ENCODE results near the gene PGM2. TPM values are rescaled to one million over a fixed set of nuclear protein-coding genes. Genes with fewer than 3 reads are reported as not detected.

PGM2 gene
- total and polyA plus RNA-seq, 2 experiments from 2014 or later = 11.2 to 17.9 TPM

DNA sequence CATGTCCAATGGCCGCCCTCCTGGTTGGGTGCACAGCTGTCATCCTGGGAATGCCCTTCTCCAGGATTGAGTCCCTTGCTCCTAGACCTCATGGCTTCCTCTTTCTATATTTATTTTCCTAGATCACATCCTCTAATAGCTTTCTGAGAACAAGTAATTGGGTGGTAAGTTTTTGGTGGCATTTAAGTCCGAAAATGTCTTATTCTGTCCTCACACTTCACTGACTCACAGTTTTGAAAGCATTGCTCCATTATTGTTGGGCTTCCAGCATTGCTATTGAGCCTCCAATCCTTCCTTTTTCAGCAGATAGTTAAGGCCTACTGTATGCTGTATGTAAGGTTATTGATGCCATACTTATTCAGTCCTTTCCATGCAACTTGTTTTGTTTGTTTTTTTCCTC lies 25.9 kb downstream of the PGM2 start:
- no peaks in the 10 kb centered on the region; the same call in 1 of the 2 replicates for H3K36me3 ChIP-seq (ENCODE audit: low read depth)
- no peak for DNase-seq
- H3K27ac ChIP-seq = no peak overlapping the region
- H3K4me3 ChIP-seq = no peak overlapping the region
- H3K27me3 ChIP-seq (replicated peaks; ENCODE audit: insufficient read depth) = no peaks in the 10 kb centered on the region
- H3K9ac ChIP-seq = no peak overlapping the region
- no peaks in the 10 kb centered on the region for H3K4me1 ChIP-seq (ENCODE audit: insufficient read depth)
- WGBS, 2 experiments (ENCODE audit: low coverage in 1 of 2, low lambda C conversion rate in 2 of 2, missing lambda C conversion rate in 2 of 2) = 70 to 84% methylated on average over 2 of the region's 2 CpGs
- H4K20me1 ChIP-seq (ENCODE audit: insufficient read depth) = no peaks in the 10 kb centered on the region
- no peaks in the 10 kb centered on the region for H3K9me2 ChIP-seq (ENCODE audit: insufficient read depth)
- no peak overlapping the region for H2AFZ ChIP-seq
- TF ChIP-seq EZH2phosphoT487 (IDR thresholded peaks at IDR 0.05; ENCODE audit: insufficient read depth, low read depth) (no peak), EZH2 (IDR thresholded peaks at IDR 0.05; ENCODE audit: insufficient read depth, poor library complexity, severe bottlenecking) (no peak)
- H3K79me2 ChIP-seq (ENCODE audit: insufficient read depth) = no peaks in the 10 kb centered on the region
- H3K4me2 ChIP-seq (ENCODE audit: unreplicated experiment) = no peak overlapping the region
- no peaks in the 10 kb centered on the region for H3F3A ChIP-seq (ENCODE audit: insufficient read depth)
- in situ Hi-C loops (cut with MboI) = no loop called here
- no peaks in the 10 kb centered on the region for H3K9me3 ChIP-seq (ENCODE audit: low read depth)

DNA sequence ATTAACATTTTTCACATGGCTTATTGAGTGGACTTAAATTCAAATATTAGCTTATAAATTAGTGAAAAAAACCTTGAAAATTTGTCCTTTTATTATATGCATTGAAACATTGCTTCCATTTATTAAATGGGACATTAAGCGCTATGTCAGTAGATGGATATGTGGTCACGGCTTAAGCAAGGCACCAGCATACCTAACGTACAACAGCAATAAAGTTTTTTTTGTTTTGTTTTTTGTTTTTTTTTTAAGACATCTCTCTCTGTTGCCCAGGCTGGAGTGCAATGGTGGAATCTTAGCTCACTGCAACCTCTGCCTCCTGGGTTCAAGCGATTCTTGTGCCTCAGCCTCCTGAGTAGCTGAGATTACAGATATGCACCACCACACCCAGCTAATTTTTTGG lies 31.6 kb downstream of the PGM2 start:
- Histone ChIP-seq H3K36me3 (ENCODE audit: low read depth) (no peaks in the 10 kb centered on the region), H3K9me2 (ENCODE audit: insufficient read depth) (no peaks in the 10 kb centered on the region), H3K9ac (no peak overlapping the region), H3K4me3 (no peak overlapping the region), H3K4me1 (ENCODE audit: insufficient read depth) (no peaks in the 10 kb centered on the region), H3K79me2 (ENCODE audit: insufficient read depth) (no peaks in the 10 kb centered on the region), H2AFZ (no peak overlapping the region), H4K20me1 (ENCODE audit: insufficient read depth) (no peaks in the 10 kb centered on the region), H3K27me3 (replicated peaks; ENCODE audit: insufficient read depth) (no peaks in the 10 kb centered on the region), H3K9me3 (ENCODE audit: low read depth) (no peaks in the 10 kb centered on the region), H3K4me2 (ENCODE audit: unreplicated experiment) (no peak overlapping the region), H3K27ac (no peak overlapping the region), H3F3A (ENCODE audit: insufficient read depth) (no peaks in the 10 kb centered on the region)
- DNase-seq = no peak
- 84 to 91% methylated on average over 4 of the region's 4 CpGs for WGBS, 2 experiments (ENCODE audit: low coverage in 1 of 2, low lambda C conversion rate in 2 of 2, missing lambda C conversion rate in 2 of 2)
- no peak for TF ChIP-seq EZH2phosphoT487 (IDR thresholded peaks at IDR 0.05; ENCODE audit: insufficient read depth, low read depth)
- TF ChIP-seq EZH2 (IDR thresholded peaks at IDR 0.05; ENCODE audit: insufficient read depth, poor library complexity, severe bottlenecking) = no peak
- in situ Hi-C loops (cut with MboI) = no loop called here

DNA sequence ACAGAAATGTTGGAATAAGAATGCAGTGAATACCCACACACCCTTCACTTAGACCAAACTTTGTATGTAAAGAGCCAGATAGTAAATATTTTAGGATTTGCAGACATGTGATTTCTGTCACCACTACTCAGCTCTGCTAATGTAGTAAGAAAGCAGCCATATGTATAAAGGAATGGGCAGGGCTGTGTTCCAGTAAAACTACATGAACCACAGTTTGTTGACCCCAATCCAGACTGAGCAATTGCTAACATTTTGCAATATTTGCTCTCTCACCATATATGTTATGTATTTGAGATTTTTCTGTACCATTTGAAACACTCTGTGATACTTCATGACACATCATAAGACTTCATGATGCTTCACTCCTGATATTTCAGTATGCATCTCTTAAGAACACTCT lies 32.4 kb downstream of the PGM2 start:
- no peaks in the 10 kb centered on the region for H4K20me1 ChIP-seq (ENCODE audit: insufficient read depth)
- TF ChIP-seq EZH2phosphoT487 (IDR thresholded peaks at IDR 0.05; ENCODE audit: insufficient read depth, low read depth) (no peak), EZH2 (IDR thresholded peaks at IDR 0.05; ENCODE audit: insufficient read depth, poor library complexity, severe bottlenecking) (no peak)
- H3K9me3 ChIP-seq (ENCODE audit: low read depth) = no peaks in the 10 kb centered on the region
- H3K9ac ChIP-seq = no peak overlapping the region
- no peak overlapping the region for H3K4me2 ChIP-seq (ENCODE audit: unreplicated experiment)
- H3K79me2 ChIP-seq (ENCODE audit: insufficient read depth) = no peaks in the 10 kb centered on the region
- no peaks in the 10 kb centered on the region for H3K9me2 ChIP-seq (ENCODE audit: insufficient read depth)
- no peak overlapping the region for H3K27ac ChIP-seq
- in situ Hi-C loops (cut with MboI) = no loop called here
- H3F3A ChIP-seq (ENCODE audit: insufficient read depth) = no peaks in the 10 kb centered on the region
- no peak overlapping the region for H2AFZ ChIP-seq
- no peaks in the 10 kb centered on the region for H3K27me3 ChIP-seq (replicated peaks; ENCODE audit: insufficient read depth)
- DNase-seq = no peak
- H3K36me3 ChIP-seq (ENCODE audit: low read depth) = no peaks in the 10 kb centered on the region
- H3K4me1 ChIP-seq (ENCODE audit: insufficient read depth) = no peaks in the 10 kb centered on the region
- no peak overlapping the region for H3K4me3 ChIP-seq

DNA sequence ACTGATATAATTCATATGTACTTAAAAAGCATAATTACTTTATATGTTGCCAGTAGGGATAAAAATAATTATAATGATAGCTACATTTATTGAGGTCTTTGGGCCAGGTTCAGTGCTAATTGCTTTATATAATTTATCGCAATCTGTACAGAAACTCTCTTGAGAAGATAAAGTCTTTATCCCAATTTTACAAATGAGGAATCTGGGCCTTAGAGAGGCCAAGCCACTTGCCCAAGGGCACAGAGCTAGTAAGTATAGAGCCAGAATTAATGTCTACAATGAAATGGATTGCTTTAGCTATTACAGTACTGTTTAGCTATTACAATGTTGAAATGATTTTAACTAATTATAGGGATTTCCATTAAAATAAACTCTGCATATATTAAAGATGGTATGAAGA lies 33.8 kb downstream of the PGM2 start:
- no peak overlapping the region for H3K4me3 ChIP-seq
- H4K20me1 ChIP-seq (ENCODE audit: insufficient read depth) = no peaks in the 10 kb centered on the region
- in situ Hi-C loops (cut with MboI) = no loop called here
- H3F3A ChIP-seq (ENCODE audit: insufficient read depth) = no peaks in the 10 kb centered on the region
- no peaks in the 10 kb centered on the region for H3K9me3 ChIP-seq (ENCODE audit: low read depth)
- no peak overlapping the region for H3K9ac ChIP-seq
- TF ChIP-seq EZH2 (IDR thresholded peaks at IDR 0.05; ENCODE audit: insufficient read depth, poor library complexity, severe bottlenecking) = no peak
- TF ChIP-seq EZH2phosphoT487 (IDR thresholded peaks at IDR 0.05; ENCODE audit: insufficient read depth, low read depth) = no peak
- no peak overlapping the region for H2AFZ ChIP-seq
- H3K27me3 ChIP-seq (replicated peaks; ENCODE audit: insufficient read depth) = no peaks in the 10 kb centered on the region
- no peak for DNase-seq
- no peak overlapping the region for H3K27ac ChIP-seq
- no peaks in the 10 kb centered on the region; the same call in 1 of the 2 replicates for H3K9me2 ChIP-seq (ENCODE audit: insufficient read depth)
- H3K79me2 ChIP-seq (ENCODE audit: insufficient read depth) = no peaks in the 10 kb centered on the region
- H3K4me1 ChIP-seq (ENCODE audit: insufficient read depth) = no peaks in the 10 kb centered on the region
- no peaks in the 10 kb centered on the region for H3K36me3 ChIP-seq (ENCODE audit: low read depth)
- 97 to 100% methylated on average over 1 of the region's 1 CpG for WGBS, 2 experiments (ENCODE audit: low coverage in 1 of 2, low lambda C conversion rate in 2 of 2, missing lambda C conversion rate in 2 of 2)
- no peak overlapping the region for H3K4me2 ChIP-seq (ENCODE audit: unreplicated experiment)

DNA sequence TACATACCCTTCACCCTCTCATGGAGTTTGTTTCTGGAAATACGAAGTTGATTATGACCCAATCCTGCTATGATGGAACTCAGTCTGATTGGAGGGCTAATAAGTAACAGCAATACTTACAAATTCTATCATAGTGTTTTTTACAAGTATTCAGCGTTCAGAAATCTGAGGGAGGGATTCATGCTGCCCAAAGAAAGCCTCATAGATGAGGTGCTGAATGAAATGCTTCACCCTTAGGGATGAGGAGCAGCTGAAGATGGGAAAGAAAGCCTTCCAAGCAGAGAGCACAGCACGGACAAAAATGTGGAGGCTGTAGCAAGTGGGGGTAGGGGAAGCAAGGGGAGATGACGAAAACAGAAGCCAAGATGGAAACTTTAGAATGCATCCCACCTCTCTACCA lies 36.5 kb downstream of the PGM2 start:
- Histone ChIP-seq H4K20me1 (ENCODE audit: insufficient read depth) (no peaks in the 10 kb centered on the region), H3K4me2 (ENCODE audit: unreplicated experiment) (no peak overlapping the region), H3K4me3 (no peak overlapping the region), H3K9me2 (ENCODE audit: insufficient read depth) (no peaks in the 10 kb centered on the region; the same call in 1 of the 2 replicates), H3K27ac (no peak overlapping the region), H3F3A (ENCODE audit: insufficient read depth) (no peaks in the 10 kb centered on the region), H3K36me3 (ENCODE audit: low read depth) (no peaks in the 10 kb centered on the region), H2AFZ (no peak overlapping the region), H3K27me3 (replicated peaks; ENCODE audit: insufficient read depth) (no peaks in the 10 kb centered on the region), H3K4me1 (ENCODE audit: insufficient read depth) (no peaks in the 10 kb centered on the region), H3K79me2 (ENCODE audit: insufficient read depth) (no peaks in the 10 kb centered on the region), H3K9me3 (ENCODE audit: low read depth) (no peaks in the 10 kb centered on the region), H3K9ac (no peak overlapping the region)
- in situ Hi-C loops (cut with MboI) = no loop called here
- WGBS, 2 experiments (ENCODE audit: low coverage in 1 of 2, low lambda C conversion rate in 2 of 2, missing lambda C conversion rate in 2 of 2) = 86 to 89% methylated on average over 4 of the region's 4 CpGs
- no peak for TF ChIP-seq EZH2 (IDR thresholded peaks at IDR 0.05; ENCODE audit: insufficient read depth, poor library complexity, severe bottlenecking)
- TF ChIP-seq EZH2phosphoT487 (IDR thresholded peaks at IDR 0.05; ENCODE audit: insufficient read depth, low read depth) = no peak
- DNase-seq = no peak
